Measurements from ENCODE around the gene MESD.

Gene MESD

DNA sequence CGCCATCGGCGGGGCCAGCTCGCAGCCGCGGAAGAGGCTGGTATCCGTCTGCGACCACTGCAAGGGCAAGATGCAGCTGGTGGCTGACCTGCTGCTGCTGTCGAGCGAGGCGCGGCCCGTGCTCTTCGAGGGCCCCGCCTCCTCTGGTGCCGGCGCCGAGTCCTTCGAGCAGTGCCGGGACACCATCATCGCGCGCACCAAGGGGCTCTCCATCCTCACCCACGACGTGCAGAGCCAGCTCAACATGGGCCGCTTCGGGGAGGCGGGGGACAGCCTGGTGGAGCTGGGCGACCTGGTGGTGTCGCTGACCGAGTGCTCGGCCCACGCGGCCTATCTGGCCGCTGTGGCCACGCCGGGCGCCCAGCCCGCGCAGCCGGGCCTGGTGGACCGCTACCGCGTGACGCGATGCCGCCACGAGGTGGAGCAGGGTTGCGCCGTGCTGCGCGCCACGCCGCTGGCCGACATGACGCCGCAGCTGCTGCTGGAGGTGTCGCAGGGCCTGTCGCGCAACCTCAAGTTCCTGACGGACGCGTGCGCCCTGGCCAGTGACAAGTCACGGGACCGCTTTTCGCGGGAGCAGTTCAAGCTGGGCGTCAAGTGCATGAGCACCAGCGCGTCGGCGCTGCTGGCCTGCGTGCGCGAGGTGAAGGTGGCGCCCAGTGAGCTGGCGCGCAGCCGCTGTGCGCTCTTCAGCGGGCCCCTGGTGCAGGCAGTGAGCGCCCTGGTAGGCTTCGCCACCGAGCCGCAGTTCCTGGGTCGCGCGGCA lies 12.9 kb upstream of the MESD start:
- H3K27me3 ChIP-seq (ENCODE audit: control insufficient read depth in 1 of 2, insufficient read depth in 1 of 2, low read length in 2 of 2): no peaks in the 10 kb centered on the region
- peak; percentile 43 for DNase-seq
- no peak overlapping the region for H2BK15ac ChIP-seq (ENCODE audit: low read depth, poor library complexity, severe bottlenecking)
- H2BK12ac ChIP-seq (ENCODE audit: low read length in 2 of 2): peak overlapping the region in 1 of 2 experiments; percentile 7
- H3K9me3 ChIP-seq (ENCODE audit: control insufficient read depth, low read length): no peaks in the 10 kb centered on the region
- H3K4ac ChIP-seq (ENCODE audit: low read depth in 1 of 2, low read length in 2 of 2): peak overlapping the region; percentile 40 to 90
- 59% methylated on average over 89 of the region's 89 CpGs for WGBS
- peaks cover 9 to 23% of the 10 kb centered on the region in 2 experiments for H3K36me3 ChIP-seq (ENCODE audit: control insufficient read depth in 1 of 2, insufficient read depth in 2 of 2, low read depth in 1 of 2, low read length in 2 of 2)
- peak overlapping the region; percentile 46 for H2BK5ac ChIP-seq (ENCODE audit: low read depth, low read length, poor library complexity, severe bottlenecking)
- no peak overlapping the region for H3K27ac ChIP-seq (ENCODE audit: low read length, poor library complexity, severe bottlenecking)
- peak overlapping the region; percentile 93 for H3K4me2 ChIP-seq (ENCODE audit: low read length, poor library complexity, severe bottlenecking)
- H3K9ac ChIP-seq (ENCODE audit: low read length): peak overlapping the region; percentile 98
- H4K91ac ChIP-seq (ENCODE audit: low read length): peak overlapping the region; percentile 52
- peak overlapping the region in 1 of 2 experiments; percentile 99 for H3K23ac ChIP-seq (ENCODE audit: low read length in 2 of 2)
- peak overlapping the region; percentile 70 for H4K8ac ChIP-seq (ENCODE audit: low read length)
- peak overlapping the region; percentile 72 for H2AFZ ChIP-seq (ENCODE audit: low read depth, low read length)
- peak overlapping the region in 1 of 2 experiments; percentile 94 for H3K14ac ChIP-seq (ENCODE audit: low read length in 2 of 2)
- H3K18ac ChIP-seq (ENCODE audit: low read depth in 1 of 2, low read length in 2 of 2): peak overlapping the region; percentile 81 to 94
- H2AK5ac ChIP-seq (ENCODE audit: low read length, severe bottlenecking): no peak overlapping the region
- H3K4me3 ChIP-seq (ENCODE audit: insufficient read depth in 1 of 2, low read depth in 1 of 2, low read length in 2 of 2): peak overlapping the region; percentile 81 to 83
- H3K79me1 ChIP-seq (replicated peaks; ENCODE audit: low read length, poor library complexity, severe bottlenecking): peaks cover 20% of the 10 kb centered on the region
- H2BK120ac ChIP-seq (ENCODE audit: low read depth, low read length): peak overlapping the region; percentile 34
- peaks cover 18% of the 10 kb centered on the region for H3K4me1 ChIP-seq (ENCODE audit: control insufficient read depth, insufficient read depth, low read depth, low read length)

DNA sequence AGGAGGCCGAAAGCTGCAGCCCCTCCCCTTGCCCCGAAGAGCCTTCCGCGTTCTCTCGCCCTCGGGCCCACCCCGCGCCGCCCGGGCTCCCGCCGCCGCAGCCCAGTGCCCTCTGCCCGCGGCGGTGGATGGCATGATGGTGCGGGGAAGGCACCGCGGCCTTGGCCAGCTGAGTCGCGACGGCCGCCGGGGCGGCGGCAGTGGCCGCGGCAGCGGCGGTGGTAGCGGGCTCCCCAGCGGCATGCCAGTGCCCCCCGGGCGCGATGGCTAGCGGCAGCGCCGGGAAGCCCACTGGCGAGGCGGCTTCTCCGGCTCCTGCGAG lies 12.4 kb upstream of the MESD start:
- H3K79me1 ChIP-seq (replicated peaks; ENCODE audit: low read length, poor library complexity, severe bottlenecking): peaks cover 18% of the 10 kb centered on the region
- no peak overlapping the region for H2BK15ac ChIP-seq (ENCODE audit: low read depth, poor library complexity, severe bottlenecking)
- peak overlapping the region; percentile 28 for H4K8ac ChIP-seq (ENCODE audit: low read length)
- H3K9ac ChIP-seq (ENCODE audit: low read length): peak overlapping the region; percentile 98
- H3K36me3 ChIP-seq (ENCODE audit: control insufficient read depth in 1 of 2, insufficient read depth in 2 of 2, low read depth in 1 of 2, low read length in 2 of 2): peaks cover 9 to 23% of the 10 kb centered on the region in 2 experiments
- no peak overlapping the region for H2BK12ac ChIP-seq (ENCODE audit: low read length in 2 of 2)
- peak overlapping the region; percentile 61 for H4K91ac ChIP-seq (ENCODE audit: low read length)
- peak overlapping the region; percentile 93 for H3K4me2 ChIP-seq (ENCODE audit: low read length, poor library complexity, severe bottlenecking)
- peak overlapping the region; percentile 81 to 94 for H3K18ac ChIP-seq (ENCODE audit: low read depth in 1 of 2, low read length in 2 of 2)
- no peak for DNase-seq
- H3K23ac ChIP-seq (ENCODE audit: low read length in 2 of 2): peak overlapping the region in 1 of 2 experiments; percentile 99
- peak overlapping the region; percentile 34 for H2BK120ac ChIP-seq (ENCODE audit: low read depth, low read length)
- peak overlapping the region; percentile 72 for H2AFZ ChIP-seq (ENCODE audit: low read depth, low read length)
- H3K27me3 ChIP-seq (ENCODE audit: control insufficient read depth in 1 of 2, insufficient read depth in 1 of 2, low read length in 2 of 2): no peaks in the 10 kb centered on the region
- H3K4me1 ChIP-seq (ENCODE audit: control insufficient read depth, insufficient read depth, low read depth, low read length): peaks cover 18% of the 10 kb centered on the region
- peak overlapping the region; percentile 81 to 83 for H3K4me3 ChIP-seq (ENCODE audit: insufficient read depth in 1 of 2, low read depth in 1 of 2, low read length in 2 of 2)
- peaks cover 1% of the 10 kb centered on the region for H3K9me3 ChIP-seq (ENCODE audit: control insufficient read depth, low read length)
- no peak overlapping the region for H2AK5ac ChIP-seq (ENCODE audit: low read length, severe bottlenecking)
- peak overlapping the region; percentile 40 to 90 for H3K4ac ChIP-seq (ENCODE audit: low read depth in 1 of 2, low read length in 2 of 2)
- H3K14ac ChIP-seq (ENCODE audit: low read length in 2 of 2): peak overlapping the region in 1 of 2 experiments; percentile 94
- no peak overlapping the region for H3K27ac ChIP-seq (ENCODE audit: low read length, poor library complexity, severe bottlenecking)
- WGBS: 1% methylated on average over 42 of the region's 42 CpGs
- H2BK5ac ChIP-seq (ENCODE audit: low read depth, low read length, poor library complexity, severe bottlenecking): no peak overlapping the region

DNA sequence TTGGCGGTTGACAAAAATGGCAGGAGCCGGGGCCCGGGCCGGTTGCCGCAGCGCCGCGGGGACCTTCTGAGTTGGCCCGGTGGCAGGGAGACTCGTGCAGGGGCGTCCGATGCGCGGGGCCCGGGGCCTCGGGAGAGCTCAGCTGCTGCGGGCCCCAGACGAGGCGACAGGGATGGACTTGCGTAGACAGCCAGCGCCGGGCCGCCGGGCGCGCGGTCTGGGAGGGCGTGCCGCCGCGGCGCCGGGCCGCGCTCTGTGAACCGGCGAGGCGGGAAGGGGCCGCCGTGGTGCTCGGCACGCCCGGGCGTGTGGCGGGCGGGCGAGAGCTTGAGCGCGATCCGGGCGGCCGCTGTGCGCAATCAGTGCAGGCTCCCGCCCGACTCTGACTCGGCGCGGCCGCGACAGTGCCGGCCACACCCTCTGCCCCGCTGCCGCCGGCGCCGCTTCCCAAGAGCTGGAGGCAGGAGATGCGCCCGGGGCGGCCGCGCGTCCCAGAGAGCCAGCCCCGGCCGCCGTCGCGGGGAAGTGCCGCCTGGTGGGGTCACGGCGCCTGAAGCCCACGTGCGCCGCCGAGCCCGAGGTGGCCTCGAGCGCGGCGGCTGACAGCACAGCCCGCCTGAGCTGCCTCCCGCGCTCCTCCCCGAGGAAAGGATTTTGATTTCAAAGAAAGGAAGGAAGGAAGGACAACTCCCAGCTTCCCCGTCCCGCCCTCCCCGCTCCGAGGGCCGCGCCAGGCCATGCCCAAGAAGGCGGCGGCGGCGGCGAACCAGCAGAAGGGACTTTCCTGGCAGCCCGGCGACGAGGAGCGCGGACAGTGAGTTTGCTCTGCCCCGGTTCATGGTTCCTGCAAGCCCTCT lies 11.8 kb upstream of the MESD start:
- H3K14ac ChIP-seq (ENCODE audit: low read length in 2 of 2): peak overlapping the region in 1 of 2 experiments; percentile 42
- H2BK5ac ChIP-seq (ENCODE audit: low read depth, low read length, poor library complexity, severe bottlenecking): peak overlapping the region; percentile 74
- peaks cover 18% of the 10 kb centered on the region for H3K4me1 ChIP-seq (ENCODE audit: control insufficient read depth, insufficient read depth, low read depth, low read length)
- peak overlapping the region; percentile 98 for H3K9ac ChIP-seq (ENCODE audit: low read length)
- H2AFZ ChIP-seq (ENCODE audit: low read depth, low read length): peak overlapping the region; percentile 72
- peak overlapping the region; percentile 96 for H4K8ac ChIP-seq (ENCODE audit: low read length)
- H3K4me2 ChIP-seq (ENCODE audit: low read length, poor library complexity, severe bottlenecking): peak overlapping the region; percentile 93
- H3K4me3 ChIP-seq (ENCODE audit: insufficient read depth in 1 of 2, low read depth in 1 of 2, low read length in 2 of 2): peak overlapping the region; percentile 81 to 83
- no peak overlapping the region for H2AK5ac ChIP-seq (ENCODE audit: low read length, severe bottlenecking)
- under 1% methylated on average over 57 of the region's 110 CpGs for WGBS
- H3K23ac ChIP-seq (ENCODE audit: low read length in 2 of 2): peak overlapping the region; percentile 79
- H4K91ac ChIP-seq (ENCODE audit: low read length): peak overlapping the region; percentile 68
- no peaks in the 10 kb centered on the region for H3K27me3 ChIP-seq (ENCODE audit: control insufficient read depth in 1 of 2, insufficient read depth in 1 of 2, low read length in 2 of 2)
- H3K18ac ChIP-seq (ENCODE audit: low read depth in 1 of 2, low read length in 2 of 2): peak overlapping the region; percentile 94
- H2BK15ac ChIP-seq (ENCODE audit: low read depth, poor library complexity, severe bottlenecking): peak overlapping the region; percentile 90
- peaks cover 2% of the 10 kb centered on the region for H3K9me3 ChIP-seq (ENCODE audit: control insufficient read depth, low read length)
- H2BK12ac ChIP-seq (ENCODE audit: low read length in 2 of 2): peak overlapping the region; percentile 23 to 47
- peak; percentile 73 for DNase-seq
- H2BK120ac ChIP-seq (ENCODE audit: low read depth, low read length): peak overlapping the region; percentile 98
- H3K36me3 ChIP-seq (ENCODE audit: control insufficient read depth in 1 of 2, insufficient read depth in 2 of 2, low read depth in 1 of 2, low read length in 2 of 2): peaks cover 9 to 23% of the 10 kb centered on the region in 2 experiments
- peak overlapping the region; percentile 52 for H3K27ac ChIP-seq (ENCODE audit: low read length, poor library complexity, severe bottlenecking)
- peaks cover 14% of the 10 kb centered on the region for H3K79me1 ChIP-seq (replicated peaks; ENCODE audit: low read length, poor library complexity, severe bottlenecking)
- peak overlapping the region; percentile 84 to 91 for H3K4ac ChIP-seq (ENCODE audit: low read depth in 1 of 2, low read length in 2 of 2)
